Measurements from ENCODE around the gene FA2H. TPM values are rescaled to one million over a fixed set of nuclear protein-coding genes. Genes with fewer than 3 reads are reported as not detected.

FA2H gene
- total RNA-seq, 6 experiments from 2014 or later = 0.19 to 1.2 (median 0.22) TPM; not detected in 3

- ATAC-seq = peak; percentile 1 to 17 (median 11)
- H3K27ac ChIP-seq = no peak overlapping the region
Measured at GRCh38 chr16:74667255-74667700, 107.3 kb downstream of the FA2H start.

GRCh38 chr16:74666425-74667254 is 108.0 kb downstream of the FA2H start, which contains the start of gene RFWD3:
TSS of gene RFWD3 (minus strand) at chr16:74666877. CDS start at chr16:74661449, 5,428 bp downstream.
- Histone ChIP-seq H3K27me3 (no peaks in the 10 kb centered on the region), H3K4me1 (peaks cover 0 to 4% (median 0%) of the 10 kb centered on the region in 4 donors), H3K36me3 (peaks cover 0 to 19% (median 0%) of the 10 kb centered on the region in 4 donors), H3K9me3 (no peaks in the 10 kb centered on the region), H3K4me3 (peak within 1 kb of the TSS; percentile 66 to 75 (median 68)), H3K27ac (peak within 1 kb of the TSS in 2 of 3 donors; percentile 39)
- 0% methylated on average over 21 of the region's 63 CpGs for WGBS (ENCODE audit: insufficient coverage, low coverage, low lambda C conversion rate, missing lambda C conversion rate)
- intact Hi-C loops (cut with DNase I) = no loop called here
- peak; percentile 100 for ATAC-seq
- peak; percentile 95 to 98 (median 98) for DNase-seq
- TF ChIP-seq POLR2A (IDR thresholded peaks at IDR 0.05) = peak; percentile 61
- TF ChIP-seq CTCF (IDR thresholded peaks at IDR 0.05) = no peak

More at GRCh38 chr16:74667255-74667700, 107.3 kb downstream of the FA2H start:
- no peak for TF ChIP-seq POLR2A (IDR thresholded peaks at IDR 0.05)
- no peak for TF ChIP-seq CTCF (IDR thresholded peaks at IDR 0.05)
- no peaks in the 10 kb centered on the region for H3K9me3 ChIP-seq
- H3K4me3 ChIP-seq = peak overlapping the region; percentile 61 to 68 (median 66)
- DNase-seq = peak in 1 of 3 donors; percentile 41
- WGBS (ENCODE audit: insufficient coverage, low coverage, low lambda C conversion rate, missing lambda C conversion rate) = under 1% methylated on average over 23 of the region's 23 CpGs
- H3K27me3 ChIP-seq = no peaks in the 10 kb centered on the region
- intact Hi-C loops (cut with DNase I) = no loop called here
- peaks cover 0 to 19% (median 0%) of the 10 kb centered on the region in 4 donors for H3K36me3 ChIP-seq
- peaks cover 0 to 4% (median 0%) of the 10 kb centered on the region in 4 donors for H3K4me1 ChIP-seq

GRCh38 chr16:74666010-74666421 is 108.6 kb downstream of the FA2H start:
- DNase-seq (no peak), ATAC-seq (no peak)
- peak overlapping the region; percentile 66 to 75 (median 68) for H3K4me3 ChIP-seq
- peaks cover 0 to 4% (median 0%) of the 10 kb centered on the region in 4 donors for H3K4me1 ChIP-seq
- no peaks in the 10 kb centered on the region for H3K9me3 ChIP-seq
- H3K36me3 ChIP-seq = peaks cover 0 to 21% (median 0%) of the 10 kb centered on the region in 4 donors
- TF ChIP-seq CTCF (IDR thresholded peaks at IDR 0.05) (no peak), POLR2A (IDR thresholded peaks at IDR 0.05) (no peak)
- intact Hi-C loops (cut with DNase I) = no loop called here
- H3K27ac ChIP-seq = peak overlapping the region in 2 of 3 donors; percentile 39
- 10% methylated on average over 6 of the region's 8 CpGs for WGBS (ENCODE audit: insufficient coverage, low coverage, low lambda C conversion rate, missing lambda C conversion rate)
- H3K27me3 ChIP-seq = no peaks in the 10 kb centered on the region

Other genes starting within 250 kb of the FA2H start
- gene GLG1, start 167.7 kb downstream of the FA2H start, total RNA-seq = 10 to 100 TPM; 42.4 to 65.1 (median 44.7) TPM
- gene RFWD3, start 107.9 kb downstream of the FA2H start, total RNA-seq = 10 to 100 TPM in 1 of 6 experiments, 1 to 10 TPM in 5; 5.4 to 10.3 (median 7.3) TPM
- 10 to 100 TPM in 1 of 6 experiments, 1 to 10 TPM in 5; 2.6 to 13.1 (median 6.1) TPM for gene MLKL, start 74.0 kb downstream of the FA2H start, total RNA-seq
- 10 to 100 TPM; 23.2 to 69.5 (median 48.3) TPM for gene WDR59, start 210.3 kb upstream of the FA2H start, total RNA-seq
- 10 to 100 TPM; 10.2 to 18.8 (median 11.1) TPM for gene ZNRF1, start 224.2 kb upstream of the FA2H start, total RNA-seq

All from right lobe of liver (tissue), 6 donors.